Stimulated activated CD8-positive, alpha-beta memory T cell treated with anti-CD3 and anti-CD28 coated beads, Interleukin-4, amount 100 ng/mL, for 24 hours (primary cell): ENCODE results near the gene SPARC.
"Not testable (repeated sequence)": the region's sequence is repeated elsewhere in the genome, so short reads cannot be mapped to it uniquely, and the experiment has no call there.

Experiments
- DNase-seq: peaks from one replicate; pipeline ENCODE4 v3.0.0-alpha.2; 2020; ENCODE audit warnings: low read depth

Gene SPARC, protein sequence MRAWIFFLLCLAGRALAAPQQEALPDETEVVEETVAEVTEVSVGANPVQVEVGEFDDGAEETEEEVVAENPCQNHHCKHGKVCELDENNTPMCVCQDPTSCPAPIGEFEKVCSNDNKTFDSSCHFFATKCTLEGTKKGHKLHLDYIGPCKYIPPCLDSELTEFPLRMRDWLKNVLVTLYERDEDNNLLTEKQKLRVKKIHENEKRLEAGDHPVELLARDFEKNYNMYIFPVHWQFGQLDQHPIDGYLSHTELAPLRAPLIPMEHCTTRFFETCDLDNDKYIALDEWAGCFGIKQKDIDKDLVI

DNA sequence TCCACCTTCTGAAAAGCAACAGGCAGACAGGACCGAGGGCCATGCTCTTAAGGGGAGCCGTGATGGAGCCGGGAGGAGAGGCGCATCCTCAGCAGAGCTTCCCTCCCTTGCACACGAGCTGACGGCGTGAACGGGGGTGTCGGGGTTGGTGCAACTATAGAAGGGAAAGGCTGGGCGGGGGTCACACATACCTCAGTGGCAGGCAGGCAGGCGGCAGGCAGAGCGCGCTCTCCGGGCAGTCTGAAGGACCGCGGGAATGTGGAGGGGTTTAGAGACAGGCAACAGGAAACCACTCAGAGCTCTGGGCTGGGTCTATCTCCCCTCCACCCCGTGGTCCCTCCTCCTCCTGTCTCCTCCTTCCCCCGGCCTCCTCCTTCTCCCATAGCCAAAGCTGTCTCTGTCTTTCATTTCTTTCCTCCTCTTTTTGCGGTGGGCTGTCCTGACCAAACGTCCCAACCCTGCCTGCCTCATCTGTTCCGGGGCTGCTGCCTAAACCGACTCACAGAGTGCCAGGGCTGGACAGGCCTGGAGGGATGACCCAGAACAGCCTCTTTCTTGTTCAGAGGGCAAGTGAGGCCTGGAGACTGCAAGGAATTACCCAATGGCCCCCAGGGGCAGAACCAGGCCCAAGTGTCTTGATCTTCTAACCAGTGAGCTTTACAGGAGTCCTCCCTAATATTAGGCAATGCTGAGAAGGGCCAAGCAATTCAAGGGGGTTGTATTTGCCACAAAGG lies at the start of gene SPARC:
TSS of gene SPARC (minus strand) at position 242 of the 734 bp plus-strand sequence. CDS start 10,727 bp downstream, outside the sequence.
- no peak for DNase-seq

DNA sequence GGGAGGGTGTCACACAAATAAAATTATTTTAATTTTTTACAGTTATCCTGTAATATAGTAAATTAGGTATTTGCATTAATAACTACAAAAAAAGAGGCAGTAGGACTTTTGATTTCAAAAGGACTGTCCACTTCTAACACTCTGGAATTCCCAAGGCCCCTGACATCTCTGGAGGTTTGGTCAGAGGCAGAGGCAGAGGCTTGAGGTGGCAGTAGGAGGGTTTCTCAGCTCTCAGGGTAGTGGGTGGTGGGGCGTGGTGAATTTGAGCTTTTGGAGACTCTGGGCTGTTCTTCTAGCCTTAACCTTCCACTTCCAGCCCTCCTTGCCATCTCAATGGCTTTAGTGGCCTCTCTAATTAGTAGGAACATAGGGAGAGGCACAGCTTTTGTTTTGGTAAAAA lies 48.9 kb upstream of the SPARC start:
- DNase-seq, result no peak

DNA sequence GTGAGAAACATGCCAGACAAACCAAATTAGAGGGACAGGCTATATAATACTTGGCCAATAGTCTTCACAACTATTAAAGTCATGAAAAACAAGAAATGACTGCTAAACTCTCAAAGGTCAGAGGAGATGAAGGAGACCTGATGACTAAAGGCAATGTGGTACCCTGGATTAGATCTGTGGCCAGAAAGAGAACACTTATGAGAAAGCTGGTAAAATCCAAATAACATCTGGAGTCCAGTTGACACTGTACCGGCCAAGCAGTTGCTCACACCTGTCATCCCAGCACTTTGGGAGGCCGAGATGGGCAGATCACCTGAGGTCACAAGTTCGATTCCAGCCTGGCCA lies 47.3 kb upstream of the SPARC start:
- DNase-seq, result no peak

DNA sequence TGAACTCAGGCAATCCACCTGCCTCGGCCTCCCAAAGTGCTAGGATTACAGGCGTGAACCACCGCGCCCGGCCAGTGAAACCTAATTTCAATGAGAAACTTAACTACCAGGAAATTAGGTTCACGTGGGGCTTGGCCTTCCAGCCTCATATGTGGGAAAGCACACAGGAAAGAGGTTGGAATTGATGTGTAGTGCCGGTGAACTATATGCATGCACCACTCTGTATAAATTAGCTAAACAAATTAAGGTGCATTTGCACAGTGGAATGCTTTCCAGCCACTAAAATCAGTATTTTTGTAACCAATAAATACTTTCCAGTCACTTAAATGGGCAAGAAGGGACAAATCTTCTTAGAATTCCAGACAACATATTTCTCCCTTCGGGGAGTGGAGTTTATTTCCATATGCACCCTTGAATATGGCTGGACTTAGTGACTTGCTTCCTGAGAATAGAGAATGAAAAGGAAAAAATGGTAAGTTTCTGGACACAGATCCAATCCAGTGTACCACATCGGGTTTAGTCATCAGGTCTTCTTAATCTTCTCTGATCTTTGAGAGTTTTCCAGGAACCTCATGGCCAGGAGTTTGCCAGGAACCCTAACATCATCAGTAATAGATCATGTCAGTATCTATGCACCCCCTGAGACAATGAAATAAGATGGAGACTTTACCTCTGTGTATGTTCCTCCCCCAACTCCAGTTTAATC lies 46.8 kb upstream of the SPARC start:
- no peak for DNase-seq

DNA sequence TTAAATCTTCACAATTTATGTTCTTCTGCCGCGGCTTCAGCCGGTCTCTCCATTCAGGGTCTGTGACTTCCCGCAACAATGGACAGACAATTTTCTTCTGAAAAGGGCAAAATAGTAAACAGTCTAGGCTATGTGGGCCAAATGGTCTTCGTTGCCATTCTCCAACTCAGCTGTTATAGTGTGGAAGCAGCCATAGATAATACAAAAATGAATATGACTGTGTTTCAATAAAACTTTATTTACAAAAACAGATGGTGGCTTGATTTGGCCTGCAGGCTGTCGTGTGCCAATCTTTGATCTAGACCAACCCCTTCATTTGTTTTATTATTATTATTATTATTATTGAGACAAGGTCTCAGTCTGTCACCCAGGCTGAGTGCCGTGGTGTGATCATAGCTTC lies 43.7 kb upstream of the SPARC start:
- DNase-seq, result no peak

DNA sequence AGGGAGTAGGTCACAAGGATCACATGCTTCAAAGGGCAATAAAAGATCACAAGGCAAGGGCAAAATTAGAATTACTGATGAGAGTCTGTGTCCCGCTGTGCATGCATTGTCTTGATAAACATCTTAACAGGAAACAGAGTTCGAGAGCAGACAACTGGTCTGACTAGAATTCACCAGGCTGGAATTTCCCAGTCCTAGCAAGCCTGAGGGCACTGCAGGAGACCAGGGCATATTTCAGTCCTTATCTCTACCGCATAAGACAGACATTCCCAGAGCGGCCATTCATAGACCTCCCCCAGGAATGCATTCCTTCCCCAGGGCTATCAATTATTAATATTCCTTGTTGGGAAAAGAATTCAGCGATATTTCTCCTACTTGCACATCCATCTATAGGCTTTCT lies 42.9 kb upstream of the SPARC start:
- DNase-seq, result not testable (repeated sequence)

DNA sequence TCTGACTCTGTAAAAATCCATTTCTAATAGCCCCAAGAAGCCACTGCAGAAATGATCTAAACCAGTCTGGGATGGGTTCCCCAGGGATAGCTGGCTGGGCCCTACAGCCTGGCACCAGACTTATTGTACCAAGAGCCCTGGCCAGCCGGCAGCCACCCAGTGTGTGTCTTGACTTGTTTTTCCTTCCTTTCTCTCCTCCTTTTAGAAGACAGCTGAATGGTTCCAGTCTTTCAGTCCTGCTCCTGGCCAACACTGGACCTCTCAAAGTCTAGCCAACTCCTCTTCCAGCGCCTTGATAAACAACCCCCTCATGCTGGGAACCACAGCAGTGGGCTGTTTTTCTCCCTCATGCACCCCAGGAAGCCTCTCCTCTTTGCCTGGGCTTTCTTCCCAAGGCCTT lies 37.6 kb upstream of the SPARC start:
- DNase-seq, result no peak

DNA sequence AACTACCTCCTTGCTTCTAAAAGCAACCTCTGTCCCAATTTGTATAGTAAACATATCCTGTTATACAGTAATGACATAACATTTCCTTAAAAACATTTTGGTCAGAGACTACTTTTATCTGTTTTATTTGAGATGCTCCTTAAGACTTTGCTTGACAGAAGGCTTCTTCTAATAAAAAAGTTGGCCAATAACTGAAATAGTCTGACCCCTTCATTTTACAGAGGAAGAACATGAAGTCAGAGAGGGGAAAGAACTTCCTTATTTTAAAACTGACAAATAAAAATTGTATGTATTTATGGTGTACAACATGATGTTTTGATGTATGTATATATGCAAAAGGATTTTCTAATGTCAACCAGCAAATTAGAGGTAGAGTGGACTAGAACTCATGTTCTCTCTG lies 35.8 kb upstream of the SPARC start:
- no peak for DNase-seq

DNA sequence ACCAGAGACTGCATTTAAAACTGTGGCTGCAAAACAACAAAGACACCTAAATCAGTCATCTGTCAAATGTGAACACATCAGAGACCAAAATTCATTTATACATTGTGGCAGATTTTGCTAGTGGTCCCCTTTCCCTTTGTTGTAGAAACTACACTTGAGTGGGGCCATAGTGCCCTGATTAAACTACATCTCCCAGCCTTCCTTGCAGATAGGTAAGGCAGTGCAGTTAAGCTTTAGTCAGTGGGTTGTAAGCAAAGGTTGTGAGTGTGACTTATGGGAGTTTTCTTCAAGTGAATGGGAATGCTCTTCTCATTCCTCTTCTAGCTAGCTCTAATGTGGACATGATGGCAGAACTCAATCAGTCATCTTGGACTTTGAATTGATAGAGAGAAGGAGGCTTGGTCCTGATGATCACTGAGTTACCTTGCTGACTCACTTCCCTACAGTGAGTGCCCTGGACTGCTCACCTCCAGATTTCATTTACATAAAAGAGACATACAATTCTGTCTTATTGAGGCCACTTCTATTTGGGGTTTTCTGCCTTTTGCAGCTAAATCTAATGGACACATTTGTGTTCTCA lies 35.2 kb upstream of the SPARC start:
- DNase-seq, result no peak

DNA sequence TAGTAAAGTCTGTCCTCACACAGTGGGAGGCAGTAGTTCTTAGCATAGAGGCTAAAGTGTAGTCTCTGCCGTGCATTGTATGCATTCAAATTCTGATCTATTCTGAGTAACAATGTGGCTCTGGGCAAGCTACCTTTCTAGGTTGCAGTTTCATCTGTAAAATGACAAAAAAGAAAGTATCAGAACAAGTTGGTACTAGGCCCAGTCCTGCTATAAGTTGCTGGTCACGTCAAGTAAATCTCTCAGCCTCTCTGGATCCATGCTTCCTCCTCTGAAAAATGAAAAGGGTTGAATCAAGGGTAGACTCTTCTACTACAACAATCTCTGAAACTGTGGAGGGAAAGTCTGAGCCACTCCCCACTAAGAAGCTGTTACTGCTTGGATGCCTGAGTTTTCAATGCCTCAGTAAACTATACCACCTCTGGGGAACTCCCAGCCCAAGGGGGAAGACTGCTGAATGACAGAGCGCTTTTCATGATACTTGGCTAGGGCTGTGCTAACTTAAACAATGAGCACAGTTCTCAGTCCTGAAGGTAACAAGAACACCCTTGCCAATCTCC lies 34.5 kb upstream of the SPARC start:
- DNase-seq, result no peak

DNA sequence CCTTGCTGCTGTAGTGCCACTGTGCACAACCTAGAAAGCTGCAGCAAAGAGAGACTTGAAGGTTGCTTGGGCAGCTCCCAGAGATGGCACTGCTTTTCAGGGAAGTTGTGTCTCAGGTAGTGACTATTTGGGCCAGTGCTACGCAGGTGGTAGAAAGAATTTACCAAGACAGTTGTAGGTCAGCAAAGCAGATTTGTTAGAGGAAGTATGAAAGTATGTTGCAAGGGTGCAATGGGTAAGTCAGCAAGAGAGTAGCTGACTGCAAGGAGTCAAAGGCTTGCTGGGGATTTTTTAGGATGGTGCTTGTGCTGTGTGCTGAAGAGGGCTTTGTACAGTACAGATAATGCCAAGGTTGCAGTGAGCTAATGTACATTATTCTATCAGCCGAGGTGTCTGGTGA lies 33.5 kb upstream of the SPARC start:
- DNase-seq, result no peak

DNA sequence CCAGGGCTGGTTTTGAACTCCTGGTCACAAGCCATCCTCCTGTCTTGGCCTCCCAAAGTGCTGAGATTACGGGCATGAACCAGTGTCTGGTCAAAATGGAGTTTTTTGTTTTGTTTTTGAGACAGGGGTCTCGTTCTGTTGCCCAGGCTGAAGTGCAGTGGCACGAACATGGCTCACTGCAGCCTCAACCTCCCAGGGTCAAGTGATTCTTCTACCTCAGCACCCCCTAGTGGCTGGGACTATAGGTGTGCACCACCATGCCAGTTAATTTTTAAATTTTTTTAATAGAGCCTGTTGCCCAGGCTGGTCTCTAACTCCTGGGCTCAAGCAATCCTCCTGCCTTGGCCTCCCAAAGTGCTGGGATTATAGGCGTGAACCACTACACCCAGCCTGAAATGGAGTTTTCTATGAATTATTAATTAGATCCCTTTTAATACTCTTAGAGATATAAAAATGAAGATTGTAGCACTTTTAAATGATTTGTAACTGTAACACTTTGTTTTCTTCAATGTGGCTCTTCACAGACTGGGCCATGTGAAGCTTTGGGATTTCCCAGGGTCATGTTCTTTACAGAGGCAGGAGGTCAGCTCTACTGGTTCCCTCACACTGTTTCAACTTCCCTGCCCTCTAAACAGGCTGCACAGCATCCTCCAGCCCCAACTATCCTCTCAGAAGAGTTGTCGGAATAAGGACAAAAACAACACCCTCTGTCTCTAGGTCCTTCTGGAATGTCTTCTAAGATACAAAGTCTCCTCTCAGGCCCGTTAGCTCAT lies 32.7 kb upstream of the SPARC start:
- DNase-seq, result no peak

DNA sequence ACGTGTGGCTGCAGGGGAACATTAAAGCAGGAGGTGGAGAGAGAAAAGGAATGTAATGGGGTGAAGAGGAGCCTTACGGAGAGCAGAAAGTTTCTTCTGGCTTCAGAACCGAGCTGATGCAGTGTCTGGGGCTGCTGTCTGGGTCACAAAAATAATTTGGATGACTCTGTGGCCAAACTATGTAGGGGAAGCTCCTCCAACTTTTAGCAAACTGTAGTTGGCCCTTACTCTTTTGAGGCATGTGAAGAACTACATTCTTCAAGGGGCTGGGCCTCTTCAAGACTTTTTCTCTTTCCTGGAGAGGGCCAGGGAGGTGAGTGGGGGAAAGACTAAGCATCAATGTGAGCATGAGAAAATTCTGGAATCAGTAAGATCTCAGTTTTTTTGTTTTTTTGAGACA lies 31.9 kb upstream of the SPARC start:
- no peak for DNase-seq

DNA sequence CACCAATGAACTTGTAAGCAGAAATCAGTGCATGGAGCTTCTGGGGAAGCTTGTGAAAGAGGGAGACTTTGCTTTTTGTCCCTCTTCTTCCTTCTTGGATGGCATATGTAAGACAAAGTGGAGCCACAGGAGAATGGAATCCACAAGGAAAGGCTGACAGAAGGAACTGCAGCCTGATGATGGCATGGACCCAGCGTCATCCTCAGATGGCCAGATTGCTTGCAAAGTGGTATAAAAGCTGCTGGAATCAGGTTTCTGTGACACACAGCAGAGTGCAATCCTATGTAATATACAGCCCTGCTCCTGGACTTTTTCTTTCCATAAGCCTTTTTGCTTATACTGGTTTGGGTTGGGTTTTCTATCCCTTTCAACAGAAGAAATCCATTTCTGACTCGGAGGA lies 31.4 kb upstream of the SPARC start:
- DNase-seq, result no peak

DNA sequence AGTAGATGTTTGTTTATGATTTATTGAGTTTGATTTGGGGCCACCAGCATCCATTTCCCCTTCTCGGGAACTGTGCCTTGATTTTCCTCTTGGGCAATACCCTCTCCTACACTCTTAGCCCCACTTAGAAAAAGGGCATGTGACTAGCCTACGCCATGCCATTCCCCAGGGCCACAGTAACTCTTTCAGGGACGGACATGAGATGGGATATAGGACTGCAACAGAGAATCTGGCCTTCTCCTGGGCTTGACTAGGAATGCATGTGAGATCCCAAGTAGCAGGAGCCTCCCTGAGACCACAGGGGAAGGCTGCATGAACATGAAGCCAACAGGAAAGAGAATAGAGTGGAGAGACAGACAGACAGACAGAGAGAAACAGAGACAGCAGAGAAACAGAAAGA lies 30.7 kb upstream of the SPARC start:
- no peak for DNase-seq

DNA sequence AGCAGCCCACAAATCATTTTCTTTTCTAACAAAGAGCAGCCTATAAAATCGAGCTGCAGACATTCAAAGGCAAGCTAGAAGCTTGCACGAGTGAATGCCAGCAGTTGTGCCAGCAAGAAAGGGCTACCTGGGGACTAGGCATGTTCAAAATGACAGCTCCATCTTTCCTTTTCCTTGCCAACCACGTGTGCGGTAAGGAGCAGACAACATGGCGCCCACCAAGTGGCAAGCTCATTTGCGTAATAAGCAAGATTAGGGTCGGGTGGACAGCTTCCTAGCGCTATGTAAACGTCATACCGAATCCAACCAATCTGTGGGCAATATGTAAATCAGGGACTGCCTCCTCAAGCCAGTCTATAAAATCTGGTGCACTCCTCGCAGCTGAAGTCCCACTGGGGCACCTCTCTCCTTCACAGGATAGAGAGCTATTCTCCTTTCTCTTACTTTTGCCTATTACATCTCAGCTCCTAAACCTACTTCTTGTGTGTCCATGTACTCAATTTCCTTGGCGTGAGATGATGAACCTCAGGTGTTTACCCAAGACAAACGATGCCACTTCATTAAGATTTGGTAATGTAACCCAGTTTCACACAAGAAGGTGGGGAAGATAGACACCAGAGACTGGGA lies 22.5 kb upstream of the SPARC start:
- DNase-seq, result no peak

DNA sequence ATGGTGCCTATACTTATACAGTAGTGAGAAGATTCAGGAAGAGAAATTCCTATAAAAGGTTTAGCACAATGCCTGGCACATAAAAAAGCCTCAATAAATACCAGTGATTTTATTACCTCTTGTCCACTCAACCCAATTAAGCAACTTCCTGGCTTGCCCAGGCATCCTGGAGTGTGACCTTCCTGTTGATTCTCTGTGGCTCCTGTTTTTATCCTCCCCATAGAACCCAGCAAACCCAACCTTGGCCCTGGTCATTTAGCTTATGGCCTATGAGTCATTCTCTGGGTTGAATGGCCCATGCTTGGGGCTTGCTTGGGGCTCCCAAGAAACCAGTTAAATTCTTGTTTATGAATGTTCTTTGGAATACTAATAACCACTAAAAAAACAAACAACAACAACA lies 21.4 kb upstream of the SPARC start:
- no peak for DNase-seq

DNA sequence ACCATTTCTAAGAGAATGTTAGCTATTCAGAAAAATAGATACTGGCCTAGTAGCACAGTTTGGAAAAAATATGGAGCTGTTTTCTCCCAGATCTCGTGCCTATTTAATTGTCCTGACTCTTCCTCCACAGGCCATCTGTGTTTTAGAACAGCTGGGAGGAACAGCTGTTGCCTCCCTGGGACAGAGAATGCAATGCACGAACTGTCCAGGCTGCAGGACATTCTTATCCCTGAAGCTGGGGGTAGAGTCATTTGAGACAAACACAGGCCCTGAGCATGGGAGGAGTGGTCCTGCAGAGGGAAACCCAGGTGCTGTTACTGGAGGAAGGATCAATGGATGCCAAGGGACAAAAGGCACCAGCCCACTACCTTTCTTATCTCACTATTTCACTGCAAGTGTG lies 20.9 kb upstream of the SPARC start:
- DNase-seq, result no peak

DNA sequence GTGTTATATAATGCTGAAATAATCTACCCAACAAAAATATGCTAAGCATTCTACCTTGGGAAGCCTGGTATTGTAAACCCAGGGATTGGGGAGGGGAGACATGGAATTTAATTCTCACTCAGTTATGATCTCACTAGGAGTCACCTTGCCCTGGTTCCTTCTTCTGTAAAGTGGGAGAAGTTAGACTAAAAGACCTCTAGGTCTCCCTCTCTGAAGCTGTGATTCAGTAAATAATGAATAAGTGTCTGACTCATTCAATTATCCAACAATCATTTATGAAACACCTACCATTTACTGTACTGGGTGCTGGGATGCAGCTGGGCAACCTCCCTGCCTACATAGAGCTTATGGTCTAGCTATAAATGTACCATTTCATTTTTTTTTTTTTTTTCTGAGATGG lies 20.2 kb upstream of the SPARC start:
- DNase-seq, result no peak

DNA sequence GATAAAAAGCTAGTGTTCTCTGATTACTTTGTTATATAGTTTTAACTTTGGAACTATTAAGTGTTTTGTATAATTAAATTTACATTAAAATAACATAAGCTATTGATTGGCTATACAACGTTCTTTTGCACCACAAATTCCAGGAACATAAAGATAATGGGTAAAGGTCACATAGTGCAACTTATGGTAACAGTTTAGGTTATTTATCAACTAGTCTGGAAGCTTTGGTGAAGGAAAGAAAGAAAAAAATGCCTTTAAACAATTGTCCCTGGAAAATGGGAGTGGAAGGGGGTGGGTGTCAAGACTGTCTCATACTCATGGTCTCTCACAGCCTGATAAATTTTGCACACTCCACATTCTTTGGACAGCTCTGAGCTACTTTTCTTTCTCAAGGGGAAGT lies 17.1 kb upstream of the SPARC start:
- DNase-seq, result no peak

DNA sequence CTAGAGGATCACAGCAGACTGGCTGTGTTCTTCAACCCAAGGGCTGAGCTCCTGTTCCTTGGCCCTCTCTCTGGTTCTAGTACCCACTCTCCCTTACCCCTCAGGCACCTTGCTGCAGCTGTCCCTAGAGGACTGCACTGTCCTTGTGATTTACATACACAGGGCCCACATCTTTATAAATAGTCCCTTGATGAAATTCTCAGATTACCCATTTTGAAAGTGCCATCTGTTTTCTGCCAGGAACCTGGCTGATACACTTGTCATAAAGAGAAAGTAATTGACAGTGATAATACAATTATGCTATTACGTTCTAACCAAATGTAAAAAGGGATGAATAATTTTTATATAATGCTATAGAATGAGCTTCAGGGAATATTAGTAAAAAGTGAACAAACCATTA lies 16.5 kb upstream of the SPARC start:
- DNase-seq, result no peak
